ENCODE data around the gene KLC4.

KLC4 gene

DNA sequence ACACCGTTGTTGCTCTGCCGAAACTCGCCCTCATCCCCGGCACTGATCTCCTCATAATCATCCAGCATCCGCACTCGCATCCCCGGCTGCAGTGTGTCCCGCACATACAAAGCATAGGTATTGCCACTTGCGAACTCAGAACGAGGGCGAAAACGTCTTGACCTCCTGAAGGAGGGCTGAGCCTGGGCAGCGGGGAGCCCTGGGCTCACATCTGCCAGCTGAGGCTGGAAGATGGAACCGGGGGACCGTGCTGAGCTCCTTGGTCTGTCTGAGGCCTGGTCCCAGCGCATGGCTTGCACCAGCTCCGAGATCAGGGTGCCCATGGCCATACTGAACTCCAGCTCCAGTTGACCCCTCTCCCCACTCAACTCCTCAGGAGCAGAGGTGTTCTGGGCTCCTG is 8.4 kb upstream of the KLC4 start:
- no peak for ATAC-seq
- TF ChIP-seq ESRRG (CRISPR knock-in tag; IDR thresholded peaks at IDR 0.05) (no peak), CSDC2 (CRISPR knock-in tag; IDR thresholded peaks at IDR 0.05) (no peak), OSR1 (CRISPR knock-in tag; IDR thresholded peaks at IDR 0.05) (no peak), ARNTL (CRISPR knock-in tag; IDR thresholded peaks at IDR 0.05; ENCODE audit: borderline replicate concordance, low read depth) (no peak), GLIS3 (CRISPR knock-in tag; IDR thresholded peaks at IDR 0.05) (no peak), ISL1 (CRISPR knock-in tag; IDR thresholded peaks at IDR 0.05) (no peak), ZNF8 (CRISPR knock-in tag; IDR thresholded peaks at IDR 0.05) (no peak), RARB (CRISPR knock-in tag; IDR thresholded peaks at IDR 0.05) (no peak), SNAI2 (CRISPR knock-in tag; IDR thresholded peaks at IDR 0.05) (no peak)
- TF ChIP-seq, protein P1, sequence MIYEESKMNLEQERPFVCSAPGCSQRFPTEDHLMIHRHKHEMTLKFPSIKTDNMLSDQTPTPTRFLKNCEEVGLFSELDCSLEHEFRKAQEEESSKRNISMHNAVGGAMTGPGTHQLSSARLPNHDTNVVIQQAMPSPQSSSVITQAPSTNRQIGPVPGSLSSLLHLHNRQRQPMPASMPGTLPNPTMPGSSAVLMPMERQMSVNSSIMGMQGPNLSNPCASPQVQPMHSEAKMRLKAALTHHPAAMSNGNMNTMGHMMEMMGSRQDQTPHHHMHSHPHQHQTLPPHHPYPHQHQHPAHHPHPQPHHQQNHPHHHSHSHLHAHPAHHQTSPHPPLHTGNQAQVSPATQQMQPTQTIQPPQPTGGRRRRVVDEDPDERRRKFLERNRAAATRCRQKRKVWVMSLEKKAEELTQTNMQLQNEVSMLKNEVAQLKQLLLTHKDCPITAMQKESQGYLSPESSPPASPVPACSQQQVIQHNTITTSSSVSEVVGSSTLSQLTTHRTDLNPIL (CRISPR knock-in tag; IDR thresholded peaks at IDR 0.05; ENCODE audit: low read depth): no peak
- TF ChIP-seq, protein P2, sequence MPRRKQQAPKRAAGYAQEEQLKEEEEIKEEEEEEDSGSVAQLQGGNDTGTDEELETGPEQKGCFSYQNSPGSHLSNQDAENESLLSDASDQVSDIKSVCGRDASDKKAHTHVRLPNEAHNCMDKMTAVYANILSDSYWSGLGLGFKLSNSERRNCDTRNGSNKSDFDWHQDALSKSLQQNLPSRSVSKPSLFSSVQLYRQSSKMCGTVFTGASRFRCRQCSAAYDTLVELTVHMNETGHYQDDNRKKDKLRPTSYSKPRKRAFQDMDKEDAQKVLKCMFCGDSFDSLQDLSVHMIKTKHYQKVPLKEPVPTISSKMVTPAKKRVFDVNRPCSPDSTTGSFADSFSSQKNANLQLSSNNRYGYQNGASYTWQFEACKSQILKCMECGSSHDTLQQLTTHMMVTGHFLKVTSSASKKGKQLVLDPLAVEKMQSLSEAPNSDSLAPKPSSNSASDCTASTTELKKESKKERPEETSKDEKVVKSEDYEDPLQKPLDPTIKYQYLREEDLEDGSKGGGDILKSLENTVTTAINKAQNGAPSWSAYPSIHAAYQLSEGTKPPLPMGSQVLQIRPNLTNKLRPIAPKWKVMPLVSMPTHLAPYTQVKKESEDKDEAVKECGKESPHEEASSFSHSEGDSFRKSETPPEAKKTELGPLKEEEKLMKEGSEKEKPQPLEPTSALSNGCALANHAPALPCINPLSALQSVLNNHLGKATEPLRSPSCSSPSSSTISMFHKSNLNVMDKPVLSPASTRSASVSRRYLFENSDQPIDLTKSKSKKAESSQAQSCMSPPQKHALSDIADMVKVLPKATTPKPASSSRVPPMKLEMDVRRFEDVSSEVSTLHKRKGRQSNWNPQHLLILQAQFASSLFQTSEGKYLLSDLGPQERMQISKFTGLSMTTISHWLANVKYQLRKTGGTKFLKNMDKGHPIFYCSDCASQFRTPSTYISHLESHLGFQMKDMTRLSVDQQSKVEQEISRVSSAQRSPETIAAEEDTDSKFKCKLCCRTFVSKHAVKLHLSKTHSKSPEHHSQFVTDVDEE (CRISPR knock-in tag; IDR thresholded peaks at IDR 0.05): no peak
- TF ChIP-seq, protein P3, sequence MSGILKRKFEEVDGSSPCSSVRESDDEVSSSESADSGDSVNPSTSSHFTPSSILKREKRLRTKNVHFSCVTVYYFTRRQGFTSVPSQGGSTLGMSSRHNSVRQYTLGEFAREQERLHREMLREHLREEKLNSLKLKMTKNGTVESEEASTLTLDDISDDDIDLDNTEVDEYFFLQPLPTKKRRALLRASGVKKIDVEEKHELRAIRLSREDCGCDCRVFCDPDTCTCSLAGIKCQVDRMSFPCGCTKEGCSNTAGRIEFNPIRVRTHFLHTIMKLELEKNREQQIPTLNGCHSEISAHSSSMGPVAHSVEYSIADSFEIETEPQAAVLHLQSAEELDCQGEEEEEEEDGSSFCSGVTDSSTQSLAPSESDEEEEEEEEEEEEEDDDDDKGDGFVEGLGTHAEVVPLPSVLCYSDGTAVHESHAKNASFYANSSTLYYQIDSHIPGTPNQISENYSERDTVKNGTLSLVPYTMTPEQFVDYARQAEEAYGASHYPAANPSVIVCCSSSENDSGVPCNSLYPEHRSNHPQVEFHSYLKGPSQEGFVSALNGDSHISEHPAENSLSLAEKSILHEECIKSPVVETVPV (CRISPR knock-in tag; IDR thresholded peaks at IDR 0.05): no peak

- TF ChIP-seq ARNTL (CRISPR knock-in tag; IDR thresholded peaks at IDR 0.05; ENCODE audit: borderline replicate concordance, low read depth) (no peak), ZC3H10 (CRISPR knock-in tag; IDR thresholded peaks at IDR 0.05) (no peak), RARB (CRISPR knock-in tag; IDR thresholded peaks at IDR 0.05) (no peak), TOX (CRISPR knock-in tag; IDR thresholded peaks at IDR 0.05; ENCODE audit: borderline replicate concordance) (no peak), PPARA (CRISPR knock-in tag; IDR thresholded peaks at IDR 0.05; ENCODE audit: borderline replicate concordance) (no peak), GLIS3 (CRISPR knock-in tag; IDR thresholded peaks at IDR 0.05) (no peak), ZFP30 (CRISPR knock-in tag; IDR thresholded peaks at IDR 0.05) (no peak), ZFP3 (CRISPR knock-in tag; IDR thresholded peaks at IDR 0.05) (no peak), POU6F1 (CRISPR knock-in tag; IDR thresholded peaks at IDR 0.05; ENCODE audit: borderline replicate concordance, low read depth) (no peak)
- TF ChIP-seq, protein P3 (CRISPR knock-in tag; IDR thresholded peaks at IDR 0.05): no peak
- TF ChIP-seq, protein P2 (CRISPR knock-in tag; IDR thresholded peaks at IDR 0.05): no peak
- ATAC-seq: no peak
These were observed 7.1 kb upstream of the KLC4 start for GRCh38 chr6:43052225-43052841.
